OCI-LY3 (cell line): ENCODE measurements around the gene RAMP2.

Source experiments
- EZH2phosphoT487 ChIP-seq: fragments of 200-600 bp; shearing (Covaris generic); IDR thresholded peaks from 2 replicates; pipeline ENCODE4 v1.6.1; 2018; ENCODE audit warnings: antibody characterized with exemption, mixed run types, low read depth
- TF ChIP-seq, protein P1 (sequence below): fragments of 200-600, 300-600 bp; sonication (generic); IDR thresholded peaks from 2 replicates; pipeline ENCODE4 v1.5.1; 2014; ENCODE audit warnings: antibody characterized with exemption, low read length, low read depth

DNA sequence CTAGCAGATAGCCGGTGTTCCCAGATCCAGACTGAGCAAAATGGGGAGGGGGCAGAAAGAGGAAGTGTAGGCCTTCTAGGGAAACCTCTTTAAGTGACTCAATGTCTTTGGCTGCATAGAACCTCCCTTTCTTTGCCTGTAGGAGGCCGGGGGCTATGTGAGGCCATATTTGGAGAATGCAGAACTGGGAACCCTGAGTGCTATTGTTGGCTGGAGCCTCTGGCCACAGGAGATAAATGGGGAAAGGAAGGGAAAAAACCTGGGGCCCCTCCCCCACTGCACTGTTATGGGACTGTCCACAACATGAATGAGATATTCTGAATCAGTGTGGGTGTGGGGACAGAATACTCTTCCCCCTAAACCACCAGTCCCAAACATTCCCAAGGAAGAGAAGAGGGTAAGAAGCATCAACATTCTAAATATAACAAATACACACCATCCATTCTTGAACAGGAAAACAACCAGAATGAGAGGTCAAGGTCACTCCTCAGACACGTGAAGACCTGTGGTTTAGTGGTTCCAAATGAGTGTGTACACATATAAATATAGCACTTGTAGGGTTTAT is 14.6 kb downstream of the RAMP2 start:
- TF ChIP-seq, protein P1, sequence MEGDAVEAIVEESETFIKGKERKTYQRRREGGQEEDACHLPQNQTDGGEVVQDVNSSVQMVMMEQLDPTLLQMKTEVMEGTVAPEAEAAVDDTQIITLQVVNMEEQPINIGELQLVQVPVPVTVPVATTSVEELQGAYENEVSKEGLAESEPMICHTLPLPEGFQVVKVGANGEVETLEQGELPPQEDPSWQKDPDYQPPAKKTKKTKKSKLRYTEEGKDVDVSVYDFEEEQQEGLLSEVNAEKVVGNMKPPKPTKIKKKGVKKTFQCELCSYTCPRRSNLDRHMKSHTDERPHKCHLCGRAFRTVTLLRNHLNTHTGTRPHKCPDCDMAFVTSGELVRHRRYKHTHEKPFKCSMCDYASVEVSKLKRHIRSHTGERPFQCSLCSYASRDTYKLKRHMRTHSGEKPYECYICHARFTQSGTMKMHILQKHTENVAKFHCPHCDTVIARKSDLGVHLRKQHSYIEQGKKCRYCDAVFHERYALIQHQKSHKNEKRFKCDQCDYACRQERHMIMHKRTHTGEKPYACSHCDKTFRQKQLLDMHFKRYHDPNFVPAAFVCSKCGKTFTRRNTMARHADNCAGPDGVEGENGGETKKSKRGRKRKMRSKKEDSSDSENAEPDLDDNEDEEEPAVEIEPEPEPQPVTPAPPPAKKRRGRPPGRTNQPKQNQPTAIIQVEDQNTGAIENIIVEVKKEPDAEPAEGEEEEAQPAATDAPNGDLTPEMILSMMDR = no peak
- no peak for TF ChIP-seq EZH2phosphoT487
